DOHH2 (cell line): ENCODE results near the gene SPATA13.

ENCODE experiments used
- CTCF ChIP-seq: fragments of 200-600 bp; sonication (generic); IDR thresholded peaks from one replicate; pipeline ENCODE4 v1.5.1; 2014; ENCODE audit warnings: antibody characterized with exemption, mild to moderate bottlenecking, low read depth, low read length; ENCODE audit not compliant: poor library complexity, severe bottlenecking
- EZH2phosphoT487 ChIP-seq: fragments of 200-600 bp; sonication (generic); IDR thresholded peaks from 2 replicates; pipeline ENCODE4 v1.6.1; 2017; ENCODE audit warnings: borderline replicate concordance, mild to moderate bottlenecking, antibody characterized with exemption, low read length, moderate library complexity, mixed read lengths

DNA sequence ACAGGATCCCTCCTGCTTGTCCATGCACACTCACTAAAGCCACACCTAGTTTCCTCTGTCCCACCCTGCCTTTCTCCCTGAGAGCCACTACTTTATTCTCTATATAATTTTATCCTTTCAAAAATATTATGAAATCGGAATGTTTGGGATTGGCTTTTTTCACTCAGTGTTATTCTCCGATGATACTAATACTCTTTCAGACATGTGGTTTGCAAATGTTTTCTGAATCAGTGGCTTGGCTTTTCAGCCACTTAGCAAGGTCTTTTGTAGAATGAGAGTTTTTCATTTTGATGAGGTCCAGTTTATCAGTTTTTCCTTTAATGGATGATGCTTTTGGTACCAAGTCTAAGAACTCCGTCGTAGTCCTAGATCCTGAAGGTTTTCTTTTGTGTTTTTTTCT is 11.6 kb downstream of the SPATA13 start:
- TF ChIP-seq CTCF (no peak), EZH2phosphoT487 (no peak)
